ENCODE results near the gene POLD4. TPM values are rescaled to one million over a fixed set of nuclear protein-coding genes. Genes with fewer than 3 reads are reported as not detected.

POLD4 gene
- total RNA-seq, 2 experiments from 2014 or later: 52.7 to 53.7 TPM

GRCh38 chr11:67306769-67307544, 46.4 kb downstream of the POLD4 start:
- POLR2A ChIA-PET: no interaction called here
- no peaks in the 10 kb centered on the region for H3K9me3 Mint-ChIP-seq
- no peak for DNase-seq
- H3K4me1 Mint-ChIP-seq: peaks cover 15% of the 10 kb centered on the region
- H3K27ac Mint-ChIP-seq: no peak overlapping the region
- CTCF ChIA-PET: interaction anchor here (0.5 to 3.0 kb wide), 3 partner anchors 10 to 94 kb away, joined by 3 to 13 read pairs (median 5); no protein-coding TSS in a partner anchor
- H3K27me3 Mint-ChIP-seq: no peaks in the 10 kb centered on the region
- H3K4me3 Mint-ChIP-seq: no peak overlapping the region
- H3K36me3 Mint-ChIP-seq (ENCODE audit: low read depth): peaks cover 8% of the 10 kb centered on the region

GRCh38 chr11:67304511-67305113, 48.7 kb downstream of the POLD4 start:
- Mint-ChIP-seq H3K4me1 (peaks cover 10% of the 10 kb centered on the region), H3K4me3 (no peak overlapping the region), H3K36me3 (ENCODE audit: low read depth) (peaks cover 13% of the 10 kb centered on the region), H3K27ac (no peak overlapping the region), H3K9me3 (no peaks in the 10 kb centered on the region), H3K27me3 (no peaks in the 10 kb centered on the region)
- no peak for DNase-seq
- ChIA-PET CTCF (interaction anchor here (0.9 to 2.8 kb wide), 11 partner anchors 9 to 42 kb away, joined by 3 to 18 read pairs (median 3); partner anchors contain the start of gene ANKRD13D), POLR2A (no interaction called here)

GRCh38 chr11:67303835-67304411, 49.4 kb downstream of the POLD4 start:
- H3K27me3 Mint-ChIP-seq: no peaks in the 10 kb centered on the region
- peaks cover 10% of the 10 kb centered on the region for H3K4me1 Mint-ChIP-seq
- no peak for DNase-seq
- ChIA-PET POLR2A (interaction anchor here (1.5 kb wide), 1 partner anchor 26 kb away, joined by 5 read pairs; no protein-coding TSS in a partner anchor), CTCF (interaction anchor here (0.9 to 2.8 kb wide), 16 partner anchors 8 to 103 kb away, joined by 3 to 18 read pairs (median 4); partner anchors contain the start of genes ANKRD13D, GRK2 and PPP1CA)
- peak overlapping the region; percentile 43 for H3K4me3 Mint-ChIP-seq
- no peak overlapping the region for H3K27ac Mint-ChIP-seq
- no peaks in the 10 kb centered on the region for H3K9me3 Mint-ChIP-seq
- peaks cover 15% of the 10 kb centered on the region for H3K36me3 Mint-ChIP-seq (ENCODE audit: low read depth)

DNA sequence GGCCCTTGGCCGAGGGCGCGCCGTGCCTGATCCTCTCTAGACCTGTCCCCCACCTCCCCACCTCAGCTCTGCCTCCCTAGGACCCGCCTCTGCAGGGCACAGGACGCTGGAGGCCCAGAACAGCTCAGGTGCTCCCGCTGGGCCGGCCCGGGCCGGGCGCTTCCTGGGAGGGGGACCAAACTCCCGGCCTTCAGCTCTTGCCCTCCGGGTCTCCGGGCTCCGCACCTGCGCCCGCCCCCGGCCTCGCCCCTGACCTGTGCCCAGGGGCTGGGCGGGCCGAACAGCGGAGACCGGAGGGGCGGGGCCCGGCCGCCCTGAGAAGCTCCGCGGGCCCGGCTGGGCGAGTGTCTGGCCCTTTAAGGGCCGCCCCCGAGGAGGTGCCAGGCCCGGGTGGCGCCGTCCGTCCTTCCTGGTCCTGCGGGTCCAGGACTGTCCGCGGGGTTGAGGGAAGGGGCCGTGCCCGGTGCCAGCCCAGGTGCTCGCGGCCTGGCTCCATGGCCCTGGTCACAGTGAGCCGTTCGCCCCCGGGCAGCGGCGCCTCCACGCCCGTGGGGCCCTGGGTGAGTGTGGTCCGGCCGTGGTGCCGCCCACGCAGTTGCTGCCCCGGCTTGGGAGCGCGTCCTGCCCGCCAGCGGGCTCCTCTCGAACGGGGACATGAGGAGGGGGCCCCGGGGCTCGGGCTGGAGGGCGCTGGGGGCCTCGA, 50.1 kb downstream of the POLD4 start, which contains the start of gene SSH3:
Gene SSH3, plus strand, starts transcription at position 399 of the 703 bp plus-strand sequence. Its CDS starts 96 bp downstream, at position 495.
- Mint-ChIP-seq H3K4me1 (peaks cover 13% of the 10 kb centered on the region), H3K36me3 (ENCODE audit: low read depth) (peaks cover 22% of the 10 kb centered on the region), H3K27ac (no peak within 1 kb of the TSS), H3K4me3 (peak within 1 kb of the TSS; percentile 43), H3K27me3 (no peaks in the 10 kb centered on the region), H3K9me3 (no peaks in the 10 kb centered on the region)
- POLR2A ChIA-PET: interaction anchor here (1.5 kb wide), 1 partner anchor 25 kb away, joined by 5 read pairs; no protein-coding TSS in a partner anchor
- DNase-seq: no peak
- CTCF ChIA-PET: interaction anchor here (0.7 to 3.7 kb wide), 17 partner anchors 8 to 245 kb away, joined by 3 to 18 read pairs (median 4); partner anchors contain the start of genes ANKRD13D, GRK2 and PPP1CA

DNA sequence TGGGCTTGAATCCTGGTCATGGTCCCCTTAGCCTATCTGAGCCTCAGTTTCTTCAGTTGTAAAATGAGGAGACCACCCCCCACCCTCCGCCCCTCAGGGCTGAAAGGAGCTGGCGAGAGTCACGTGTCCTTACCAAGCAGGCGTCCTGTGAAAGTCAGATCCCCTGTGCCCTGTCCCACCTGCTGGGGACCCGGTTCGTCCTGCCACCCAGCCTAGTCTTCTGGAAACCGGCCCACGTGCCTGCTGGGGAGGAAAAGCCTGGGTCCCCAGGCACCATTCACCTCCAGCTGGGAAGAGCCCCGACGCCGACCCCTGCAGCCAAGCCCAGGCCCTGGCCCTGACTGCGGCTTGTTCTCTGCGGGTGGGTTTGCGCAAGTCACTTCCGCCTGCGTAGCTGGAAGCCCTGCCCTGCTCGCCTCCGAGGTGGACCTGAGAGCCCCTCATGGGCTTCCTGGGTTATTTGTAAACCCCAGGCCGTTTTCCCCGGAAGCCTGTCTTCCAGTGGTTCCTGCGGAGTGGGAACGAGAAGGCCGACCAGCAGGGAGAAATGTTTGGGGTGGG, 50.7 kb downstream of the POLD4 start:
- H3K4me3 Mint-ChIP-seq: peak overlapping the region; percentile 38
- H3K36me3 Mint-ChIP-seq (ENCODE audit: low read depth): peaks cover 25% of the 10 kb centered on the region
- ChIA-PET POLR2A (interaction anchor here (1.5 kb wide), 1 partner anchor 25 kb away, joined by 5 read pairs; no protein-coding TSS in a partner anchor), CTCF (interaction anchor here (0.7 to 3.7 kb wide), 18 partner anchors 9 to 245 kb away, joined by 3 to 18 read pairs (median 4); partner anchors contain the start of genes ANKRD13D, GRK2 and PPP1CA)
- no peaks in the 10 kb centered on the region for H3K9me3 Mint-ChIP-seq
- H3K4me1 Mint-ChIP-seq: peaks cover 14% of the 10 kb centered on the region
- no peaks in the 10 kb centered on the region for H3K27me3 Mint-ChIP-seq
- DNase-seq: no peak
- H3K27ac Mint-ChIP-seq: no peak overlapping the region

DNA sequence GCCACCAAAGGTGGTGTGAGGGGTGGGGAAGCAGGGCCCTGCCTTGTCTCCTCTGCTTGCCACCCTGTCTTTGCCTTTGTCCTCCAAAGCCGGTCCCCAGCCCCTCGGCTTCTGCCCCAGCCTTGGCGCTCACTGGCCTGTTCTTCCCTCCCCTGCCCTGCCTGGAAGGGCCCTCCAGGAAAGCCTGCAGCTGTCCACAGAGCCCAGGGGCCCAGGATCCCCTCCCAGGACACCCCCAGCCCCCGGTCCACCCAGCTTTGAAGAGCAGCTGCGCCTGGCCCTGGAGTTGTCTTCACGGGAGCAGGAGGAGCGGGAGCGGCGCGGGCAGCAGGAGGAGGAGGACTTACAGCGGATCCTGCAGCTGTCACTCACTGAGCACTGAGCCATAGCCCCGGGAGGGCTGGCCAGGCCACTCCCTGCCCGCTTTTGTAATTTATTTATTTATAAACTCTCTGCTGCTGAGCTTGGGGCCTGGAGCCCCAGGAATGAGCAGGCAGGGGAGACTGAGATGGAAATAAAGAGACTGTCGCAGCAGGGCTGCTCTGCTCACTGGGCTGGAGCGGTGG, 51.3 kb downstream of the POLD4 start:
- Mint-ChIP-seq H3K27ac (no peak overlapping the region), H3K9me3 (no peaks in the 10 kb centered on the region), H3K4me1 (peaks cover 14% of the 10 kb centered on the region), H3K36me3 (ENCODE audit: low read depth) (peaks cover 30% of the 10 kb centered on the region), H3K27me3 (no peaks in the 10 kb centered on the region), H3K4me3 (no peak overlapping the region)
- ChIA-PET POLR2A (no interaction called here), CTCF (interaction anchor here (1.1 to 3.7 kb wide), 8 partner anchors 9 to 100 kb away, joined by 3 to 16 read pairs (median 6); partner anchors contain the start of genes ANKRD13D and PPP1CA)
- no peak for DNase-seq

DNA sequence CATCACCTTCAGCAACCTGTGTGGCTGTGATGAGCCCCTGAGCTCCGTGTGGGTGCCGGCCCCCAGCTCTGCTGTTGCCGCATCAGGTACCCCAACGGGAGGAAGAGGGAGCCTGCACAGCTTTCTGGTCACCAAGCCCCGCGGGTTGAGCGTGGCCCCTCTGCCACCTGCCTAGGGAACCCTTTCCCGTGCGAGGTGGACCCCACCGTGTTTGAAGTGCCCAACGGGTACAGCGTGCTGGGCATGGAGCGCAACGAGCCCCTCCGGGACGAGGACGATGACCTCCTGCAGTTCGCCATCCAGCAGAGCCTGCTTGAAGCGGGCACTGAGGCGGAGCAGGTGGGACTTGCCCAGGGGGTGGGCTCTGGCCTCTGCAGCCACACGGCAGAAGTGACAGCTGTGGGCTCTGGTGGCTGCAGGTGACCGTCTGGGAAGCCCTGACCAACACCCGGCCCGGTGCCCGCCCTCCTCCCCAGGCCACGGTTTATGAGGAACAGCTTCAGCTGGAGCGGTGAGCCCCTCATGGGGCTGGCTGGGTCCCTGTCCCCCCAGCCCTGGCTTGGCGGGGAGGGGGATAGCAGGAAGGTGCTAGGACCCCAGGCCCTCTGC, 51.9 kb downstream of the POLD4 start:
- Mint-ChIP-seq H3K9me3 (peaks cover 4% of the 10 kb centered on the region), H3K4me3 (no peak overlapping the region), H3K36me3 (ENCODE audit: low read depth) (peaks cover 36% of the 10 kb centered on the region), H3K27me3 (no peaks in the 10 kb centered on the region), H3K4me1 (peaks cover 19% of the 10 kb centered on the region), H3K27ac (no peak overlapping the region)
- no peak for DNase-seq
- CTCF ChIA-PET: interaction anchor here (1.5 to 3.7 kb wide), 4 partner anchors 10 to 39 kb away, joined by 3 to 16 read pairs (median 8); no protein-coding TSS in a partner anchor
- POLR2A ChIA-PET: no interaction called here

Other genes with a start within 250 kb of the POLD4 start
- gene KDM2A, start 234.3 kb downstream of the POLD4 start, total RNA-seq: 10 to 100 TPM; 83.8 to 94.0 TPM
- gene GRK2, start 87.1 kb downstream of the POLD4 start, total RNA-seq: 100 to 1,000 TPM; 306 to 324 TPM
- gene ANKRD13D, start 64.2 kb downstream of the POLD4 start, total RNA-seq: 100 to 1,000 TPM; 135 to 194 TPM
- 1 to 10 TPM; 8.2 to 9.6 TPM for gene SSH3, start 50.0 kb downstream of the POLD4 start, total RNA-seq
- under 1 TPM; 0.10 to 0.17 TPM for gene CLCF1, start 20.1 kb upstream of the POLD4 start, total RNA-seq
- 10 to 100 TPM; 49.3 to 53.7 TPM for gene RAD9A, start 38.4 kb upstream of the POLD4 start, total RNA-seq
- 100 to 1,000 TPM; 301 to 331 TPM for gene PPP1CA, start 48.3 kb upstream of the POLD4 start, total RNA-seq
- 100 to 1,000 TPM; 256 to 323 TPM for gene TBC1D10C, start 50.5 kb upstream of the POLD4 start, total RNA-seq
- 1 to 10 TPM; 1.2 to 1.9 TPM for gene CARNS1, start 62.1 kb upstream of the POLD4 start, total RNA-seq
- 10 to 100 TPM; 57.5 to 68.1 TPM for gene RPS6KB2, start 74.9 kb upstream of the POLD4 start, total RNA-seq
- 100 to 1,000 TPM; 328 to 389 TPM for gene PTPRCAP, start 84.1 kb upstream of the POLD4 start, total RNA-seq
- 100 to 1,000 TPM; 191 to 252 TPM for gene CORO1B, start 89.9 kb upstream of the POLD4 start, total RNA-seq
- not detected for gene GPR152, start 99.2 kb upstream of the POLD4 start, total RNA-seq
- 1 to 10 TPM; 1.3 to 2.6 TPM for gene CABP4, start 101.8 kb upstream of the POLD4 start, total RNA-seq
- 10 to 100 TPM; 42.2 to 47.2 TPM for gene TMEM134, start 115.7 kb upstream of the POLD4 start, total RNA-seq
- 100 to 1,000 TPM; 149 to 164 TPM for gene AIP, start 129.5 kb upstream of the POLD4 start, total RNA-seq
- gene PITPNM1, start 151.8 kb upstream of the POLD4 start, total RNA-seq: 100 to 1,000 TPM; 100 to 110 TPM
- gene CDK2AP2, start 154.6 kb upstream of the POLD4 start, total RNA-seq: 100 to 1,000 TPM; 117 to 126 TPM
- not detected for gene CABP2, start 169.9 kb upstream of the POLD4 start, total RNA-seq
- gene GSTP1, start 230.3 kb upstream of the POLD4 start, total RNA-seq: 100 to 1,000 TPM; 194 to 209 TPM